A673 (cell line): ENCODE data around the gene FAM234B.

Experiments used
- EZH2 ChIP-seq: fragments of 200-600 bp; sonication (generic); IDR thresholded peaks from 2 replicates; pipeline ENCODE4 v1.6.1; 2017; ENCODE audit warnings: borderline replicate concordance, low read depth, mild to moderate bottlenecking, mixed read lengths, antibody characterized with exemption, low read length; ENCODE audit not compliant: poor library complexity, severe bottlenecking
- TF ChIP-seq, protein P1 (sequence below): fragments of 300-800, 200-600 bp; sonication (generic); conservative IDR thresholded peaks from 2 replicates; pipeline ENCODE4 v1.5.1; 2017; ENCODE audit warnings: low read depth, mild to moderate bottlenecking, antibody characterized with exemption, low read length, moderate library complexity, mixed read lengths

DNA sequence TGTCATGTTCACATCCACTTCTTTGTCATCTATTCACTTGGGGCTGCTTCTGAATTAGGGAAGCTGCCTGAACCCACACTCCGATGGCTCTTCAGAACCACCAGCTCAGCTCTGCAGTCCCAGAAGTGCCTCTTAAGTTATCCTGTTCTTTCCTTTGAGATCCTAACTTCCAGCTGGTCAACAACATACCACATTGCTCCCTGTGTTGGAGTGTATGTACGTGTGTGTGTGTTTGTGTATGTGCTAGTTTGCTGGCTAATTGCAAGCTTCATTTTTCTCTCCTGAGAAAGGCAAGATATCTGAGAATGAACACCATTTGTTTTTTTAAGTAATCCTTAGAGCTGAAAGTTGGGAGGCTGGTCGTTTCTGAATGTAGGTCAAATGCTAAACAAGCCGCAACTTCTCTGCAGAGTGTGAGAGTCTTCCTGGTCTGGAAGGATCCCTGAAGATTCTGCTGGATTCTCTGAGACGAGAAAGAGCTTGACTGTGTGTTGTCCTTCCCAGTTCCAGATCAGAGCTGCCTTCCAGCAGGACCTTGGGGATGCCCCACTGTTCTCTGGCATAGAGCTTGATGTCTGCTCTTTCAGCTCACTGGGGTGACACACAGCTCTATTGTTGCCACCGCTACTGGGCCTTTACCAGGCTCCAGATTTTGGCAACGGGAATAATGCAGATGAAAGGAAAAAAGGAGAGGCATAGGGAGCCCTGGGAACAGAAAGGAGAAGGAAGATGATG lies 58.4 kb downstream of the FAM234B start:
- TF ChIP-seq, protein P1, sequence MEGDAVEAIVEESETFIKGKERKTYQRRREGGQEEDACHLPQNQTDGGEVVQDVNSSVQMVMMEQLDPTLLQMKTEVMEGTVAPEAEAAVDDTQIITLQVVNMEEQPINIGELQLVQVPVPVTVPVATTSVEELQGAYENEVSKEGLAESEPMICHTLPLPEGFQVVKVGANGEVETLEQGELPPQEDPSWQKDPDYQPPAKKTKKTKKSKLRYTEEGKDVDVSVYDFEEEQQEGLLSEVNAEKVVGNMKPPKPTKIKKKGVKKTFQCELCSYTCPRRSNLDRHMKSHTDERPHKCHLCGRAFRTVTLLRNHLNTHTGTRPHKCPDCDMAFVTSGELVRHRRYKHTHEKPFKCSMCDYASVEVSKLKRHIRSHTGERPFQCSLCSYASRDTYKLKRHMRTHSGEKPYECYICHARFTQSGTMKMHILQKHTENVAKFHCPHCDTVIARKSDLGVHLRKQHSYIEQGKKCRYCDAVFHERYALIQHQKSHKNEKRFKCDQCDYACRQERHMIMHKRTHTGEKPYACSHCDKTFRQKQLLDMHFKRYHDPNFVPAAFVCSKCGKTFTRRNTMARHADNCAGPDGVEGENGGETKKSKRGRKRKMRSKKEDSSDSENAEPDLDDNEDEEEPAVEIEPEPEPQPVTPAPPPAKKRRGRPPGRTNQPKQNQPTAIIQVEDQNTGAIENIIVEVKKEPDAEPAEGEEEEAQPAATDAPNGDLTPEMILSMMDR, result no peak
- TF ChIP-seq EZH2, result no peak
